GM18909 (cell line): ENCODE results near the gene FANCC.
"Not testable (repeated sequence)": the region's sequence is repeated elsewhere in the genome, so short reads cannot be mapped to it uniquely, and the experiment has no call there.

ENCODE experiments used
- ATAC-seq: cut with Tn5 transposase; IDR thresholded peaks from one replicate; pipeline ENCODE4 v1.9.1; 2021; ENCODE audit warnings: mild to moderate bottlenecking; ENCODE audit not compliant: unreplicated experiment, poor library complexity

The FANCC gene

GRCh38 chr9:95242613-95243012, 74.9 kb downstream of the FANCC start:
- ATAC-seq, result no peak

DNA sequence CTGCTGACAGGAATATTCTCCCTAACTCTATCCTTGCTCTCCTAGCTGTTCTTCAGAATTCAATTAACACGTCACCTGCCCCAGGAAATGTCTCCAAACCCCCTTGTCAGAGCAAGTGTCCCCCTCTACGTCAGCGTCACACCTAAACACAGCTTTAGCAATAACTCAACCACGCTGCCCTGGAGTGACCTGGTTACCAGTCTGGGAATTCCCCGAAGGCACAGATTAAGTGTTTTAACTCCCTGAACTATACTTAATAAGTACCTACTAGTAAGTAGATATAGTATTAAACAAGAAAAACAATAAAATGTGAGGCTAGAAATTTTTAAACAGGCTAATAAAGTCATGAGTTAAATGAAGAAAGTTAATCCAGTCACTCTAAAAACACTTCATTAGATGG, 78.4 kb downstream of the FANCC start:
- no peak for ATAC-seq

GRCh38 chr9:95237336-95237735, 80.2 kb downstream of the FANCC start:
- no peak for ATAC-seq

GRCh38 chr9:95230046-95230445, 87.5 kb downstream of the FANCC start:
- no peak for ATAC-seq

GRCh38 chr9:95229230-95229915, 88.1 kb downstream of the FANCC start:
- ATAC-seq, result no peak

GRCh38 chr9:95226921-95227320, 90.6 kb downstream of the FANCC start:
- ATAC-seq, result no peak

DNA sequence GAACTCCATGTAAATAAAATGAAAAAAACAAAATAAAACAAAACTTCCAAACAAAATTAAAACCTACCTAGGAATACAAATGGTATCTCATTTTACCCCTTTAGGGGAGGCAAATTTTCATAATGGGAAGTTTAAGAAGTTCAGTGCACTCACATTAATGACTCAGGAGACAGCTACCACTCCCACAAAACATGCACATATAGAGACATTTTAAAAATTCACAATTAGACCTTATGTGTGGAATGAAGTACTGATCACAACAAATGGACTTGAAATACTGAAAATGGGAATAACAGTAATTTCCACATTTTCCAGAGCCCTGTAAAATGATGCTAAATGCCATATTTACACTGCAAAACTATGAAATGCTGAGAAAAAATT, 91.8 kb downstream of the FANCC start:
- no peak for ATAC-seq

DNA sequence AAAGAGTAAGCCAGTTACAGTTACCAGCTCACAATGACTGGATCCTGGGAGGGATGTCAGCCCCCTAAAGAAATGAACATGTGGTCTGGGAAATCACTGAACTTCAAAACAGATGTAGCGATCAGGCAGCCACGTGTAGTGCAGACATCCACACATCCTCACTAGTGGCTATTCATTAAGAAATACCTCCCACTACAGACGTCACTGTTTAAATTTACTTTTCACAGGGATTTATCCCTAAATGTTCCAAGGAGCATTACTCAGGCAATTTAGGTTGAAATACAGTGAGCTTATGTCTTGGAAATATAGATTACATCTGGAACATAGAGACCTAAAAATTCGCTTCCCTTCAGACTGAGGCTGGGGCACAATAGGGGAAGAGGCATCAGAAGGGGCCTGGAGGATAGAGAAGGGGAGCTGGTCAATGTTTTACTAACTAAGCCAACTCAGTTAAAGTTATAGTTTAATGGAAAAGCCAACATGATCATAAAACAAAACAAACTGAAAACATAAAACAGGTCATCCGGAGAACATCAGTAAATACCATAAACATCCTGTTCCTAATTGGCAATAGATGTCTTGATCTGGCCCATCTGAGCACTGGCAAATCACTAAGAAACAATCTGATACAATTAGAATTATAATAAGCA, 92.3 kb downstream of the FANCC start:
- ATAC-seq, result no peak

- no peak for ATAC-seq
These were observed 93.0 kb downstream of the FANCC start for GRCh38 chr9:95224376-95225019.

DNA sequence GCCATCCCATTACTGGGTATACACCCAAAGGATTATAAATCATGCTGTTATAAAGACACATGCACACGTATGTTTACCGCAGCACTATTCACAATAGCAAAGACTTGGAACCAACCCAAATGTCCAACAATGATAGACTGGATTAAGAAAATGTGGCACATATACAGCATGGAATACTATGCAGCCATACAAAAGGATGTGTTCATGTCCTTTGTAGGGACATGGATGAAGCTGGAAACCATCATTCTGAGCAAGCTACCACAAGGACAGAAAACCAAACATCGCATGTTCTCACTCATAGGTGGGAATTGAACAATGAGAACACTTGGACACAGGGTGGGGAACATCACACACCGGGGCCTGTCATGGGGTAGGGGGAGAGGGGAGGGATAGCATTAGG, 97.2 kb downstream of the FANCC start:
- not testable (repeated sequence) for ATAC-seq

DNA sequence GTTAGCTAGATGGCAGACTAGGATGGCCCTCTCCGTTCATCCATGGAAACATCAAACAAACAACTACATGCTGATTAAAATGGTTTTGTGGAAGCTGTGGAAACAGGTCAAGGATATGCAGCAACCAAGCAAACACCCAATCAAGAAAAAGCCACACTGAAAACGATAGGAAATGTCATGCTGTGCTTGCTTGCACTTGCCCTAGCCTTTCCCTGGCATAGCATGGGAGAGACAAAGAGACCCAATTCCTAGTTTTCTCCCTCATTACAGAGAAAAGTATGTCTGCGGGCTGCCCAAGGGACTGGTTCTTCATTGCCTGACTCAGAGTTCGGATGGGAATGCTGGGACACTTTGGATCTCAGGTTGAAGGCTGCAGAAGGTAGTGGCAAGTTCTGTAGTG, 98.7 kb downstream of the FANCC start:
- no peak for ATAC-seq

DNA sequence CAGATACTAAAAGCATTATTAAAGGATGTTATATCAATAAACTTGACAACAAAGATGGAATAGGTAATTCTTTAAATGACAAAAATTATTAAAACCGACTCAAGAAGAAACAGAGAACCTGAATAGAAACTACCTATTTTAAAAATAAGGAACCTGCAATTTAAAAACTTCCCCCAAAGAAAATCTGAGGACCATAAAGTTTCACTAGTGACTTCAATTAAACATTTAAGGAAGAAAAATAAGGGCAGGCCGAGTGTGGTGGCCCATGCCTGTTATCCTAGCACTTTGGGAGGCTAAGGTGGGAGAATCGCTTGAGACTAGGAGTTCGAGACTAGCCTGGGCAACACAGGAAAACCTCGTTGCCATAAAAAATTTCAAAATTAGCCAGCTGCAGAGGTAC, 99.6 kb downstream of the FANCC start:
- no peak for ATAC-seq

DNA sequence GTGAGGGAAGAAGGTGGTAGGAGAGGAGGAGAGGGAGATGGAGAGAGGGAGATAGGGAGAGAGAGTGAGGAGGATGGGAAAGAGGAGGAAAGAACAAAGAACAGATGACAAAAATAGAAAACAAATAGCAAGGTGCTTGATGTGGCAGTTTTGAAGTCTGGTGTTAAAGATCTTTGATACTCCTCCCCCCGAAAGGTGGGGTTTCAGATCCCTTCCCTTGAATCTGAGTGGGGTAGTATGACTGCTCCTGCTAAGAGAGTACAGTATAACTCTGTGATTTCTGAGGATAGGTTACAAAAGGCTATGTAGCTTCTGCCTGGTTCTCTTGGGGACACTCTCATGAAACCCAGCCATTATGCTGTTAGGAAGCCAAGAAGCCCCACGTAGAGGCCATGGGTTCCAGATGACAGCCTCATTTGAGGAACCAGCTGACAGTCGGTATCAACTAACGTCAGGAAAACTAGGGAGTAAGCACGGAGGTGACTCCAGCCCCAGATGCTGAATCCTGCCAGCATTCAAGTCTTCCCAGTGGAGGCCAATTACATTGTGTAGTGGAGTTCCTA, 102.1 kb downstream of the FANCC start:
- no peak for ATAC-seq

DNA sequence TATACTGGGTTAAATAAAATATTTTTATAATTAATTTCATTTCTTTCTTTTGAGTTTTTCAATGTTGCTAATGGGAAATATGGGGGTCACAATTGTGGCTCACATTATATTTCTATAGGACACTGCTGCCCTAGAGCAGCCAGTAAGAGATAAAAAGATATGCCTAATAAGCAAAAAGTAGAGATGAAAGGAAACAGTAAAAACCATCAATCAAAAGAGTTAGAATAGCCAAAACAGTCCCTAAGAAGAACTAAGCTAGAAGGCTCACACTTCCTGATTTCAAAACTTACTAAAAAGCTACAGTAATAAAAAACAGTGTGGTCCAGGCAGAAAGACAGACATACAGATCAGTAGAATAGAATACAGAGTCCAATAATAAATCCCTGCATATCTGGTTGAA, 104.4 kb downstream of the FANCC start:
- no peak for ATAC-seq

- ATAC-seq, result no peak
These were observed 106.5 kb downstream of the FANCC start for GRCh38 chr9:95211028-95211427.

DNA sequence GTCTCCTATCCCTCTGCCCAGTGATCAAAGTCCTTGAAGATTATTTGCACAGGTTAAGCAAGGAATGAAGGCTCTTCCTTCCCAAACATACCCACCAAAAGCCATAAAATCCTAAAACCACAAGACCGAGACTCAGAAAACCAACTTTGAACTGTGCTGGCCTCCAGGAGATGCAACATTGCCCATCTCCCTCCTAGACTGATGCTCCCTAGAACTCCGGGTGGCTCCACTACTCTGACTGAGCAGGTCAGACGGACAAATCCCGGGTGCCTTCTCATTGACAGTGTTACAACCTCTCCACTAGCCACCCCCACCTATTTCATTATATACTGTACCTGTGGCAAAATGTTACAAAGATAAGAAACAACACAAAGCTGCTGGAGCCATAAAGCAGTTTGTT, 110.1 kb downstream of the FANCC start:
- no peak for ATAC-seq

- ATAC-seq, result no peak
These were observed 111.4 kb downstream of the FANCC start for GRCh38 chr9:95206143-95206542.

- ATAC-seq, result no peak
These were observed 112.8 kb downstream of the FANCC start for GRCh38 chr9:95204710-95205109.

DNA sequence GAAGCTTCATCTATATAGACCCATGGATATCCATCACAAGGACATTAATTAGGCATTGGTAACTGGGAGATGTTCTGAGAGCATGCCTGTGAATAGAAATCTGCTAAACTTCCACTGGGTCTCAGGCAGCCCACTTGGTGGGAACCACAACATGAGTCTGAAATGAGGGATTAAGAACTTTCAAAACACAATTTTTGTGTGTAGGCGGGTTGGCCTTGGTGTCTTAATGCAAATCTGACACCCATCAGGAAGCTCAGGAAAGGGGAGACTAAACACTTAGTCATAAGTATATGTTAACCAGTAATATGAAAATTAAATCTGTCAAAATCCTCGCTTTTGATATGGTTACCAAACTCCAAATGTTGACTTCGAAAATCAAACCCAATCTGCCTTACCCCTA, 113.2 kb downstream of the FANCC start:
- no peak for ATAC-seq

GRCh38 chr9:95203019-95203418, 114.5 kb downstream of the FANCC start:
- ATAC-seq, result not testable (repeated sequence)

GRCh38 chr9:95202076-95202681, 115.3 kb downstream of the FANCC start:
- no peak for ATAC-seq
